PFSK-1 (cell line): ENCODE data around the gene TEX51.

ENCODE experiments used
- FOXP2 ChIP-seq: optimal IDR thresholded peaks from 2 replicates; pipeline ENCODE3; 2011; ENCODE audit warnings: borderline replicate concordance, control low read depth, inconsistent platforms; ENCODE audit not compliant: insufficient read depth; ENCODE audit errors: extremely low read length, extremely low read depth
- POLR2AphosphoS5 ChIP-seq: IDR thresholded peaks from 2 replicates; pipeline ENCODE4 v1.6.1; 2012; ENCODE audit warnings: low read depth, mild to moderate bottlenecking, control low read depth, low read length, moderate library complexity
- REST ChIP-seq, 2 experiments: IDR thresholded peaks; 2 replicates each; pipeline versions ENCODE4 v1.6.1 to v1.8.0; 2011 to 2012; ENCODE audit warnings: low read depth in 2 of 2, low read length in 2 of 2, control low read depth in 1 of 2, inconsistent platforms in 1 of 2, mild to moderate bottlenecking in 1 of 2, moderate library complexity in 1 of 2; ENCODE audit not compliant: insufficient read depth in 1 of 2
- SIN3A ChIP-seq: IDR thresholded peaks from 2 replicates; pipeline ENCODE4 v1.6.1; 2012; ENCODE audit warnings: mild to moderate bottlenecking, low read length, moderate library complexity, borderline replicate concordance; ENCODE audit not compliant: insufficient read depth
- TAF1 ChIP-seq: IDR thresholded peaks from 2 replicates; pipeline ENCODE4 v1.6.1; 2012; ENCODE audit warnings: low read length, control low read depth, borderline replicate concordance; ENCODE audit not compliant: insufficient read depth

The TEX51 gene

GRCh38 chr2:126911111-126911796, 12.6 kb downstream of the TEX51 start:
- TF ChIP-seq FOXP2: no peak
- no peak for TF ChIP-seq REST (IDR thresholded peaks at IDR 0.05; ENCODE audit: insufficient read depth in 1 of 2, low read depth in 2 of 2, low read length in 2 of 2)
- TF ChIP-seq SIN3A: no peak
- no peak for TF ChIP-seq POLR2AphosphoS5
- TF ChIP-seq TAF1: no peak

GRCh38 chr2:126912201-126912600, 13.5 kb downstream of the TEX51 start:
- TF ChIP-seq TAF1: no peak
- no peak for TF ChIP-seq REST (IDR thresholded peaks at IDR 0.05; ENCODE audit: insufficient read depth in 1 of 2, low read depth in 2 of 2, low read length in 2 of 2)
- TF ChIP-seq SIN3A: no peak
- TF ChIP-seq FOXP2: no peak
- TF ChIP-seq POLR2AphosphoS5: no peak

- TF ChIP-seq SIN3A: no peak
- TF ChIP-seq REST (IDR thresholded peaks at IDR 0.05; ENCODE audit: insufficient read depth in 1 of 2, low read depth in 2 of 2, low read length in 2 of 2): no peak
- TF ChIP-seq FOXP2: no peak
- no peak for TF ChIP-seq TAF1
- TF ChIP-seq POLR2AphosphoS5: no peak
These were observed 14.6 kb downstream of the TEX51 start for GRCh38 chr2:126913329-126913728.

DNA sequence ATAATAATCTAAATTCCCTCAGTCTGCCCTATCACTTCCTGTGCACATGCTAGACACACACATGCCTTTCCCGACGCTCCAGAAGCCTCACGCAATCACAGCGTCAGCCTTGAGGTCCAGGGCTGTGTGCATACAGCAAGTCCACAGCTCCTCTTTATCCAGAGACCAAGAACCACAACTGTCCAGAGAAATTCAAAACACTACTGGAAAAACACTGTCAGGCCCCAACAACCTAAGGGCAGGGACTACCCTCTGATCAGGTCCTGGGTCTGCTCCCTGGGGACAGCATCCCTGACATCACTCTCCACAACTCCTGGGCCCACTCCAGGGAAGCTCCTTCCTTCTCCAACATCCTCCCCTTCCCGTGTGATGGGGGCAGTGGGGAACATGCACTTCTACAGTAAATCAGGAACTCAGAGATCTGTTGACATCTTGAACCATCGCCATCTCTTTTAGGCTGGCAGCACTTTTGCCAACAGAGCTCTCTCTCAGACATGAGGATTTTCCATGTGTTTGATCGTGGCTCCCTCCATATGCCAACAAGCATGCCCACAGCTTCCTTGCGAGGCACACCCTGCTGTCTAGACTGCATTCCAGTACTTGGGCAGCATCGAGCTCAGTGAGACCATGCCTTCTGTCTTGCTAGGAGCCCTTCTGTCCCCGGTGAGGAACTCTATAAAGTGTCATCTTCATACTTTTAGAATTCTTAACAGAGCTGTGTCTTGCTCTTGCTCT, 15.4 kb downstream of the TEX51 start:
- TF ChIP-seq REST (IDR thresholded peaks at IDR 0.05; ENCODE audit: insufficient read depth in 1 of 2, low read depth in 2 of 2, low read length in 2 of 2) (no peak), FOXP2 (no peak), POLR2AphosphoS5 (no peak), TAF1 (no peak), SIN3A (no peak)
